Activated T-helper 1 cell treated with anti-CD3 and anti-CD28 coated beads, Interleukin-12 subunit alpha, Interleukin-12 subunit beta, Interleukin-2, Interleukin-4 antibody, amounts not matched to agents 30 ng/mL and 10 ng/mL and 1 ng/mL, durations not matched to agents 14 hours and 24 hours and 36 hours (primary cell): ENCODE measurements around the gene PIM2. TPM values are rescaled to one million over a fixed set of nuclear protein-coding genes. Genes with fewer than 3 reads are reported as not detected.

Source experiments
- DNase-seq: peaks from one replicate; pipeline ENCODE4 v3.0.0; 2021; ENCODE audit warnings: low spot score
- H3K27ac Mint-ChIP-seq: one replicate; pipeline ENCODE4 v1.8.0; 2021; ENCODE audit warnings: mild to moderate bottlenecking, mixed read lengths
- H3K27me3 Mint-ChIP-seq: one replicate; pipeline ENCODE4 v1.8.0; 2022; ENCODE audit warnings: mild to moderate bottlenecking, moderate library complexity, mixed read lengths; ENCODE audit not compliant: insufficient read depth
- H3K36me3 Mint-ChIP-seq: one replicate; pipeline ENCODE4 v1.8.0; 2021; ENCODE audit warnings: low read depth, mixed read lengths
- H3K4me1 Mint-ChIP-seq: one replicate; pipeline ENCODE4 v1.8.0; 2021; ENCODE audit warnings: low read depth, mixed read lengths
- H3K4me3 Mint-ChIP-seq: one replicate; pipeline ENCODE4 v1.8.0; 2021; ENCODE audit warnings: mild to moderate bottlenecking, moderate library complexity, mixed read lengths
- H3K9me3 Mint-ChIP-seq: one replicate; pipeline ENCODE4 v1.8.0; 2021; ENCODE audit warnings: mixed read lengths
- intact Hi-C: fragments of 100-400 bp; cut with micrococcal nuclease; formaldehyde crosslinking; loops from one replicate; pipeline ENCODE4 v1.15.1; 2024
- total RNA-seq: library from RNA; stranded (reverse); gene quantifications from 2 replicates; pipeline ENCODE4 v1.2.3, GENCODE V29; 2022

Gene PIM2
- total RNA-seq, result 475 and 478 TPM in 2 replicates

- H3K4me1 Mint-ChIP-seq, result peaks cover 34% of the 10 kb centered on the region
Measured at GRCh38 chrX:48918643-48919340, at the start of gene PIM2. TSS of gene PIM2 (minus strand) at chrX:48919024. CDS start at chrX:48918834, 190 bp downstream.

GRCh38 chrX:48968377-48968776 lies 49.6 kb upstream of the PIM2 start:
- Mint-ChIP-seq H3K9me3 (no peaks in the 10 kb centered on the region), H3K36me3 (peaks cover 14% of the 10 kb centered on the region), H3K27ac (no peak overlapping the region), H3K27me3 (no peaks in the 10 kb centered on the region), H3K4me3 (no peak overlapping the region), H3K4me1 (peaks cover 9% of the 10 kb centered on the region)
- DNase-seq, result no peak
- intact Hi-C loops, result no loop called here

More at GRCh38 chrX:48918643-48919340, at the start of gene PIM2:
- peak within 1 kb of the TSS; percentile 98 for H3K4me3 Mint-ChIP-seq
- intact Hi-C loops, result loop anchor here (1.0 to 10.0 kb wide), 10 partner anchors 19 to 396 kb away; partner anchors contain the start of genes EBP, GRIPAP1, HDAC6 and MAGIX
- H3K9me3 Mint-ChIP-seq, result no peaks in the 10 kb centered on the region
- H3K27ac Mint-ChIP-seq, result peak within 1 kb of the TSS; percentile 97
- peaks cover 48% of the 10 kb centered on the region for H3K36me3 Mint-ChIP-seq
- H3K27me3 Mint-ChIP-seq, result no peaks in the 10 kb centered on the region
- peak; percentile 89 for DNase-seq

GRCh38 chrX:48966796-48967579 lies 48.2 kb upstream of the PIM2 start:
- H3K4me3 Mint-ChIP-seq, result no peak overlapping the region
- H3K27me3 Mint-ChIP-seq, result no peaks in the 10 kb centered on the region
- H3K27ac Mint-ChIP-seq, result no peak overlapping the region
- no peaks in the 10 kb centered on the region for H3K9me3 Mint-ChIP-seq
- no peak for DNase-seq
- intact Hi-C loops, result no loop called here
- H3K4me1 Mint-ChIP-seq, result no peaks in the 10 kb centered on the region
- peaks cover 10% of the 10 kb centered on the region for H3K36me3 Mint-ChIP-seq

GRCh38 chrX:48965959-48966358 lies 47.1 kb upstream of the PIM2 start:
- intact Hi-C loops, result no loop called here
- Mint-ChIP-seq H3K27ac (no peak overlapping the region), H3K9me3 (no peaks in the 10 kb centered on the region), H3K4me3 (no peak overlapping the region), H3K4me1 (no peaks in the 10 kb centered on the region), H3K27me3 (no peaks in the 10 kb centered on the region), H3K36me3 (peaks cover 10% of the 10 kb centered on the region)
- no peak for DNase-seq

- intact Hi-C loops, result no loop called here
- Mint-ChIP-seq H3K36me3 (peaks cover 12% of the 10 kb centered on the region), H3K4me1 (peaks cover 19% of the 10 kb centered on the region), H3K9me3 (no peaks in the 10 kb centered on the region), H3K27me3 (no peaks in the 10 kb centered on the region), H3K27ac (no peak overlapping the region), H3K4me3 (no peak overlapping the region)
- DNase-seq, result no peak
Measured at GRCh38 chrX:48961585-48962091, 42.8 kb upstream of the PIM2 start.

GRCh38 chrX:48960291-48960690 lies 41.5 kb upstream of the PIM2 start:
- Mint-ChIP-seq H3K4me3 (peak overlapping the region; percentile 98), H3K4me1 (peaks cover 25% of the 10 kb centered on the region), H3K27ac (peak overlapping the region; percentile 72), H3K36me3 (peaks cover 13% of the 10 kb centered on the region), H3K27me3 (no peaks in the 10 kb centered on the region), H3K9me3 (no peaks in the 10 kb centered on the region)
- intact Hi-C loops, result no loop called here
- no peak for DNase-seq

DNA sequence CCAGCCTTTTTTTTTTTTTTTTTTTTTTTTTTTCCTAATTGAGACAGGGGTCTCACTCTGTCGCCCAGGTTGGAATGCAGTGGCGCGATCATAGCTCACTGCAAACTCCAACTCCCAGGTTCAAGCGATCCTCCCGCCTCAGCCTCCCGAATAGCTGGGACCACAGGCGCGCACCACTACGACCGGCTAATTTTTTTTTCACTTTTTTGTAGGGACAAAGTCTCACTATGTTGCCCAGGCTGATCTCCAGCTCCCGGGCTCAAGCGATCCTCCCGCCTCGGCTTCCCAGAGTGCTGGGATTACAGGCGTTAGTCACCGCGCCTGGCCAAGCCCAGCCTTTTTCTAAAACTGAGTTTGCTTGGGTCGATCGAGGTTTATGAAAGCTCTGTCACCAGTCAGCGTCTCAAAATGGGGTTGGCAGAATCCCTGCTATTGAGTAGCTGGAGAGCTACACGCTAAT lies 39.8 kb upstream of the PIM2 start:
- Mint-ChIP-seq H3K4me1 (peaks cover 33% of the 10 kb centered on the region), H3K27ac (peak overlapping the region; percentile 100), H3K27me3 (no peaks in the 10 kb centered on the region), H3K9me3 (no peaks in the 10 kb centered on the region), H3K36me3 (peaks cover 15% of the 10 kb centered on the region), H3K4me3 (peak overlapping the region; percentile 98)
- intact Hi-C loops, result loop anchor here (1.0 kb wide), 6 partner anchors 39 to 361 kb away; partner anchors contain the start of genes GRIPAP1, PIM2, TFE3 and WDR13
- DNase-seq, result peak; percentile 2

DNA sequence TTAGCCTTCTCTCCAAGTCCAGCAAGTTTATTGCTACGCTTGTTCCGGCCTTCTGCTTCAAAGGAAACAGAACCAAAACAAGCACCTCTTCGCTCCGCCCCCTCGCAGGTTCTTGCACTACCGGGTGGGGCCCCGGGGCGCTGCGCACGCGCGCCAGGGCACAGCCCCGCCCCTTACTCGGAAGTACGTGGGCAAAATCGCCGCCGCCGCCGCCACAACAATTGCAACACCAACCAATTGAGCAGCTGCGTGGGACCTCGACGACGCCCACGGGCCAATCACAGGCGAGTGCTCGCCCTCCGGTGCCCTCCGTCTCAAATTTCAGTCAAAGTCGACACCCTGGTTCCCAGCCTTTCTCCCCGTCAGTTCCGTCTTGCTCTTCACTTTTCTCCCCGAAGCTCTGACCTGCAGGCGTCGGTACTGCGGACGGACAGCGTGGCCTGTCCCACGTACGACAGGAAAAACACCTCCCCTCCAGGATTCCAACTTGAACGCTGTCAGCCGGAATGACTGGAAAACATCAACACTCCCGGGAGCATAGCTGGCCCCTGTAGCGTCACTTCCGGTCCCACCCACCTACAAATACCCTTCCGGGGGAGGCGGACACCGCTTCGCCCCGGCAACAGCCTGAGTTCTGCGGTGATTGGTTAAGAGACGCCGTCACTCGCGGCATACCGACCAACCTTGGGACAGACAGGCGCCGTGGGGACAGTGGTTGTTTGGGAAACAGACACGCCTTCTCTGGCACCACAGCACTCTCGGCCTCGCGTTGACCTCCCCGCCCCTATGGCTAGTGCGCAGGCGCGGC lies 39.2 kb upstream of the PIM2 start:
- H3K4me1 Mint-ChIP-seq, result peaks cover 33% of the 10 kb centered on the region
- no peaks in the 10 kb centered on the region for H3K27me3 Mint-ChIP-seq
- peak; percentile 90 for DNase-seq
- H3K9me3 Mint-ChIP-seq, result no peaks in the 10 kb centered on the region
- peak overlapping the region; percentile 98 for H3K4me3 Mint-ChIP-seq
- intact Hi-C loops, result loop anchor here (1.0 kb wide), 8 partner anchors 21 to 361 kb away; partner anchors contain the start of genes GRIPAP1, PIM2, TFE3 and WDR13
- H3K27ac Mint-ChIP-seq, result peak overlapping the region; percentile 100
- H3K36me3 Mint-ChIP-seq, result peaks cover 13% of the 10 kb centered on the region

GRCh38 chrX:48957477-48957826 lies 38.6 kb upstream of the PIM2 start, which contains the start of gene OTUD5:
TSS of gene OTUD5 (minus strand) at chrX:48957607. CDS start at chrX:48957570, 37 bp downstream.
- intact Hi-C loops, result loop anchor here (1.0 kb wide), 2 partner anchors 20 to 281 kb away; no protein-coding TSS in a partner anchor
- H3K4me3 Mint-ChIP-seq, result peak within 1 kb of the TSS; percentile 98
- peaks cover 17% of the 10 kb centered on the region for H3K36me3 Mint-ChIP-seq
- H3K27me3 Mint-ChIP-seq, result no peaks in the 10 kb centered on the region
- peaks cover 39% of the 10 kb centered on the region for H3K4me1 Mint-ChIP-seq
- DNase-seq, result peak; percentile 68
- no peaks in the 10 kb centered on the region for H3K9me3 Mint-ChIP-seq
- H3K27ac Mint-ChIP-seq, result peak within 1 kb of the TSS; percentile 100

- H3K36me3 Mint-ChIP-seq, result peaks cover 20% of the 10 kb centered on the region
- intact Hi-C loops, result loop anchor here (1.0 kb wide), 2 partner anchors 20 to 281 kb away; no protein-coding TSS in a partner anchor
Measured at GRCh38 chrX:48956728-48957414, 38.0 kb upstream of the PIM2 start.

DNA sequence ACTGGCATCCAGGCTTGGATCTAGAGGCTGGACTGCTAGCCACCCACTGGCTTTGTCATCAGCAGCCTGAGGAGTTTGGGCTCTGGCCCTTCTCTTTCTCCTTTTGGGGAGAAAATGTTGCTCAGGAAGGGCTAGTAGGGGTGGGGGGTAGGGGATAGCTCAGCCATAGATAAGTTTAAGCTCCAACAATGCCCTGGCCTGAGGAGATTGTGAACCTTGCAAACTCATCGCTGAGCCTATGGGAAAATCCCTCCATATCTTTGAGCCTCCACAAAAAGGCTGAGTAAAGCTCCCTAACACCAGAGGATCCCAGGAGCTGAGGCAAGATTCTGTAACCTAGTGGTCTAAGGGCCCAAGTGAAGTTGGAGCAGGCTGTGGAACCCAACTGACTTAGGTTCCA lies 29.8 kb upstream of the PIM2 start:
- no peaks in the 10 kb centered on the region for H3K9me3 Mint-ChIP-seq
- intact Hi-C loops, result loop anchor here (5.0 kb wide), 1 partner anchor 301 kb away; no protein-coding TSS in a partner anchor
- no peak overlapping the region for H3K27ac Mint-ChIP-seq
- H3K27me3 Mint-ChIP-seq, result no peaks in the 10 kb centered on the region
- no peak overlapping the region for H3K4me3 Mint-ChIP-seq
- peaks cover 13% of the 10 kb centered on the region for H3K36me3 Mint-ChIP-seq
- DNase-seq, result no peak
- peaks cover 24% of the 10 kb centered on the region for H3K4me1 Mint-ChIP-seq

More at GRCh38 chrX:48956728-48957414, 38.0 kb upstream of the PIM2 start:
- peak overlapping the region; percentile 85 for H3K4me3 Mint-ChIP-seq
- H3K4me1 Mint-ChIP-seq, result peaks cover 45% of the 10 kb centered on the region
- no peaks in the 10 kb centered on the region for H3K9me3 Mint-ChIP-seq
- H3K27ac Mint-ChIP-seq, result peak overlapping the region; percentile 80
- H3K27me3 Mint-ChIP-seq, result no peaks in the 10 kb centered on the region
- DNase-seq, result peak; percentile 35
